IPS DF 19.7 (cell line): ENCODE data around the gene DKK2.
"Not testable (repeated sequence)": the region's sequence is repeated elsewhere in the genome, so short reads cannot be mapped to it uniquely, and the experiment has no call there.

Source experiments
- DNase-seq: peaks from one replicate; pipeline ENCODE4 v3.0.0-alpha.2; 2013; ENCODE audit warnings: low read depth, low spot score

The DKK2 gene

GRCh38 chr4:106909486-106910188 is 126.5 kb downstream of the DKK2 start:
- DNase-seq = no peak

- DNase-seq = not testable (repeated sequence)
Measured at GRCh38 chr4:106908049-106908448, 128.1 kb downstream of the DKK2 start.

DNA sequence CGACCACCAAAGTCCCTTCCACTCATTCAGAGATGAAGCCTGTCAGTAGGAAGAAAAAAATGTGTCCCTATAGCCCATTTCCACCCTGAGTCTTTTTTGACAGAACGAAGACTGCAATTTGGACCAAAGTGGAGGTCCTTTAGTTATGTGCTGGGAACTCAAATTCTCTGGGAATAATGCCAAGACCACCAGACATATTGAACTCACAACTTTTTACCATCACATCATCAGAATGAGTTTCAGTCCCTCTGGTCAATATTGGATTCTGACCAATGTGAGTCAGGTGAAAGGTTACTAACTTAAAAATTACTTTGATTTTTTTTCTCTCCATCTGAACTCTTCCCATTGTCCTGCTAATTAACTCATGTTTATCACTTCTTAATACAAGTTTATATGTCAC is 128.9 kb downstream of the DKK2 start:
- no peak for DNase-seq

DNA sequence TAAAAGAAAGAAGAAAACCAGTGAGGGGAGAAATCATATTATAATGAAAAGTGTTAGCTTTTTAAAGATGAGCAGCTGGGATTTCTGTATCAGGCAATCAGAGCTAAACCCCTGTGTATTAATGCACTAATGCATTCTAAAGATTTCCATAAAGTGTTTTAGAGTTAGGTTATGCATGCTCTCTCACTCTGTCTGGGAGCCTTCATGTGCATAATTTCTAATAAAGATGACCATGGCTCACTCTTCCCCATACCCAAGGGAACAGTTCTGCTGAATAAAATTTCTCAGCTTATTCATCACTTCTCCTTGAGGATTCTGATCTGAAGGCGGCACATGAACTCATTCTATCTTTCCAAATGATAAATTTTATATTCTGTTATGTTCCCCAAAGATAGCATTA is 129.4 kb downstream of the DKK2 start:
- no peak for DNase-seq

- no peak for DNase-seq
Measured at GRCh38 chr4:106898621-106899230, 137.4 kb downstream of the DKK2 start.

GRCh38 chr4:106893903-106894302 is 142.2 kb downstream of the DKK2 start:
- no peak for DNase-seq

DNA sequence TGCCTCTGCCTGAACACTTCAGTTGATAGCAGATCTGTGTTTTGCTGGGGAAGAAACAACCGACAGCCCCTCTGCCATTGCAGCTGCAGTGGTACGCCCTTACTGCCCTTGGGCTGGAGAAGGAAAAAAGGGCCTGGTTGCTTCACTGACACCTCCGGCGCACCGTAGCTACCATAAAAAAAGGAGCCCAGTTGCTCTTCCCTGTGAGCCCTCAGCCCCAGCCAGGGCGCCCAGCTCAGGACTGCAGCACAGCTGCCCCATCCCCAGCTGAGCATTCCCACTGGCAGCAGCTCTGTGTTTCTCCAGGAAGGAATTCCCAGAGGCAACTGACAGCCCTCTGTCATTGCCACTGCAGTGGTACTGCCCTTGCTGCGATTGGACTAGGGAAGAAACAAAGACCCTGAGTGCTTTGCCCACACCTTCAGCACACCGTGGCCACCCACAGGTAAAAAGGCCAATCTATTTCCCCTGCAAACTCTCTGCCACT is 142.7 kb downstream of the DKK2 start:
- DNase-seq = no peak

- DNase-seq = no peak
Measured at GRCh38 chr4:106892786-106893185, 143.3 kb downstream of the DKK2 start.

DNA sequence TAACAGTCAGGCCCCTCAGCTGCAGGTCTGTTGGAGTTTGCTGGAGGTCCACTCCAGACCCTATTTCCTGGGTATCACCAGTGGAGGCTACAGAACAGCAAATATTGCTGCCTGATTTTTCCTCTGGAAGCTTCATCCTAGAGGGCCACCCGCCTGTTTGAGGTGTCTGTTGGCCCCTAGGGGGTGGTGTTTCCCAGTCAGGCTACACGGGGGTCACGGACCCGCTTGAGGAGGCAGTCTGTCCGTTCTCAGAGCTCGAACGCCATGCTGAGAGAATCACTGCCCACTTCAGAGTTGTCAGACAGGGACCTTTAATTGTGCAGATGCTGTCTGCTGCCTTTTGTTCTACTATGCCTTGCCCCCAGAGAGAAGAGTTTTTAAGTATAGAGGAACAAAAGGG is 160.8 kb downstream of the DKK2 start:
- DNase-seq = no peak
